GM12878 (cell line): ENCODE measurements around the gene USP47. TPM values are rescaled to one million over a fixed set of nuclear protein-coding genes. Genes with fewer than 3 reads are reported as not detected.
A peak's percentile ranks its signal among the peaks of the same experiment; 100 is the strongest.

Experiments
- ATAC-seq: fragments of 200-7000 bp; cut with Tn5 transposase; 3 replicates; pipeline ENCODE4 v1.9.1; 2020; ENCODE audit warnings: mild to moderate bottlenecking, moderate library complexity
- BruUV-seq: library from RNA; stranded (reverse); fragments of 400-500 nt; replicated peaks from 2 replicates; lab custom pipeline; 2021; lab: Mats Ljungman, UMichigan
- CTCF ChIA-PET: fragments of 300-600 bp; sonication (Branson Sonifier 250); formaldehyde crosslinking; extraction: SDS; loops from one replicate; lab custom pipeline; 2021; ENCODE audit warnings: inconsistent platforms; lab: Yijun Ruan, JAX
- POLR2A ChIA-PET: fragments of 350-600 bp; formaldehyde crosslinking; extraction: SDS; loops from one replicate; lab custom pipeline; 2021; ENCODE audit warnings: inconsistent platforms; lab: Charles Lee
- RAD21 ChIA-PET: fragments of 300-600 bp; sonication (Branson Sonifier 250); formaldehyde crosslinking; loops from one replicate; lab custom pipeline; 2023; ENCODE audit warnings: antibody characterized with exemption; ENCODE audit not compliant: unreplicated experiment; lab: Charles Lee
- SMC1A ChIA-PET: fragments of 300-600 bp; sonication (Branson Sonifier 250); formaldehyde crosslinking; loops from one replicate; lab custom pipeline; 2023; ENCODE audit not compliant: unreplicated experiment, uncharacterized antibody; lab: Charles Lee
- DNase-seq: peaks from one replicate; pipeline ENCODE4 v3.0.0-alpha.2; 2011; ENCODE audit warnings: low read depth, low spot score
- FAIRE-seq: peaks from 3 replicates; lab custom pipeline; 2011; peaks lifted over from hg19 to GRCh38; lab: Jason Lieb, UNC
- H2AFZ ChIP-seq: 2 replicates; pipeline ENCODE4 v1.6.0; 2011; ENCODE audit warnings: low read depth, low read length, control low read depth; ENCODE audit not compliant: control insufficient read depth
- H3K27ac ChIP-seq: 2 replicates; pipeline ENCODE4 v1.5.1; 2011; ENCODE audit warnings: control low read depth; ENCODE audit not compliant: control insufficient read depth, insufficient read depth
- H3K27me3 ChIP-seq, 2 experiments: replicated peaks in 1 of 2; 2 replicates each; pipeline versions ENCODE4 v1.6.0 to v1.6.1; 2011; ENCODE audit warnings: low read length in 1 of 2; ENCODE audit not compliant: control insufficient read depth in 2 of 2, insufficient read depth in 2 of 2
- H3K36me3 ChIP-seq, 2 experiments: 2 replicates each; pipeline ENCODE4 v1.5.1; 2011; ENCODE audit warnings: low read length in 1 of 2; ENCODE audit not compliant: control insufficient read depth in 2 of 2, insufficient read depth in 2 of 2
- H3K4me1 ChIP-seq: 2 replicates; pipeline ENCODE4 v1.6.1; 2011; ENCODE audit warnings: mild to moderate bottlenecking, low read length, moderate library complexity, mixed read lengths; ENCODE audit not compliant: control insufficient read depth, insufficient read depth
- H3K4me2 ChIP-seq: 2 replicates; pipeline ENCODE4 v1.6.0; 2011; ENCODE audit warnings: control low read depth; ENCODE audit not compliant: control insufficient read depth, insufficient read depth
- H3K4me3 ChIP-seq: fragments of 200-600 bp; sonication (generic); 2 replicates; pipeline ENCODE4 v1.5.1; 2016
- H3K79me2 ChIP-seq: 2 replicates; pipeline ENCODE4 v1.6.0; 2011; ENCODE audit warnings: low read length; ENCODE audit not compliant: control insufficient read depth, insufficient read depth
- H3K9ac ChIP-seq: 2 replicates; pipeline ENCODE4 v1.8.0; 2011; ENCODE audit warnings: low read length, control low read depth, mixed read lengths; ENCODE audit not compliant: control insufficient read depth, insufficient read depth
- H3K9me3 ChIP-seq: replicated peaks from 3 replicates; pipeline ENCODE4 v1.5.1; 2011; ENCODE audit warnings: mild to moderate bottlenecking, low read length; ENCODE audit not compliant: control insufficient read depth, insufficient read depth
- H4K20me1 ChIP-seq: 2 replicates; pipeline ENCODE4 v1.6.0; 2011; ENCODE audit not compliant: control insufficient read depth, insufficient read depth
- IKZF1 ChIP-seq: fragments of 450-650 bp; conservative IDR thresholded peaks from 2 replicates; pipeline ENCODE4 v1.6.1; 2017; ENCODE audit warnings: antibody characterized with exemption, mild to moderate bottlenecking
- IKZF2 ChIP-seq, 2 experiments: fragments of 450-650 bp; IDR thresholded peaks; 2 replicates each; pipeline ENCODE4 v1.6.1; 2017; ENCODE audit warnings: mild to moderate bottlenecking in 2 of 2, moderate library complexity in 2 of 2
- IRF5 ChIP-seq: fragments of 450-650 bp; IDR thresholded peaks from 2 replicates; pipeline ENCODE4 v1.6.1; 2017; ENCODE audit warnings: borderline replicate concordance
- JUNB ChIP-seq: IDR thresholded peaks from 2 replicates; pipeline ENCODE4 v1.6.1; 2016; ENCODE audit warnings: antibody characterized with exemption, mild to moderate bottlenecking
- MYC ChIP-seq: IDR thresholded peaks from 2 replicates; pipeline ENCODE4 v1.6.1; 2011; ENCODE audit warnings: mild to moderate bottlenecking, low read length, moderate library complexity, inconsistent platforms; ENCODE audit not compliant: insufficient read depth, insufficient replicate concordance, insufficient read length, severe bottlenecking
- NFYA ChIP-seq: IDR thresholded peaks from 2 replicates; pipeline ENCODE4 v1.6.1; 2011; ENCODE audit warnings: low read depth, mild to moderate bottlenecking, low read length, improper control_type of control experiment, borderline replicate concordance
- NR2C2 ChIP-seq: IDR thresholded peaks from 2 replicates; pipeline ENCODE4 v1.6.1; 2011; ENCODE audit warnings: borderline replicate concordance, low read depth; ENCODE audit not compliant: control insufficient read depth, insufficient read length
- SREBF1 ChIP-seq: IDR thresholded peaks from 2 replicates; pipeline ENCODE4 v1.6.1; 2012; ENCODE audit warnings: mild to moderate bottlenecking, low read length
- SUPT20H ChIP-seq: IDR thresholded peaks from 2 replicates; pipeline ENCODE4 v1.6.1; 2011; ENCODE audit warnings: low read depth, mild to moderate bottlenecking, low read length, moderate library complexity, borderline replicate concordance; ENCODE audit not compliant: control insufficient read depth
- ZBTB11 ChIP-seq: fragments of 450-650 bp; formaldehyde crosslinking; IDR thresholded peaks from 2 replicates; pipeline ENCODE4 v1.5.0; 2022; ENCODE audit warnings: mild to moderate bottlenecking, missing genetic modification characterization
- ZBTB40 ChIP-seq: fragments of 450-650 bp; IDR thresholded peaks from 2 replicates; pipeline ENCODE4 v1.6.1; 2016; ENCODE audit warnings: mild to moderate bottlenecking, moderate library complexity, borderline replicate concordance
- WGBS: methylation state at CpG from one replicate; pipeline ENCODE4 v1.1.6; 2016; ENCODE audit warnings: low lambda C conversion rate; ENCODE audit not compliant: insufficient replicate concordance, insufficient coverage; ENCODE audit errors: missing lambda C conversion rate; 5-methylcytosine and 5-hydroxymethylcytosine counted together
- in situ Hi-C: fragments of 300-500 bp; cut with MboI; formaldehyde crosslinking; loops from 9 replicates; pipeline ENCODE4 v1.14.3; 2018; ENCODE audit warnings: mixed read lengths
- intact Hi-C: fragments of 100-400 bp; cut with micrococcal nuclease; formaldehyde crosslinking; loops from one replicate; pipeline ENCODE4 v1.14.2; 2022; ENCODE audit not compliant: unreplicated experiment
- polyA plus RNA-seq, 11 experiments: library from polyadenylated mRNA; depleted of rRNA in 4 of 11; unstranded in 6 of 11; stranded (reverse) in 5 of 11; fragments of >200 nt; fragmentation: Nextera tagmentation in 4 of 11; fragmentation: Illumina TruSeq in 1 of 11; extraction: Ambion mirVana in 4 of 11; extraction: Trizol in 1 of 11; gene quantifications; 1 replicate in 1 of 11; 2 replicates in 10 of 11; pipeline versions ENCODE4 v1.2.1 to v1.2.3, GENCODE V29; 2011 to 2016; ENCODE audit warnings: inconsistent platforms in 2 of 11, missing spikeins in 2 of 11, low read depth in 1 of 11
- total RNA-seq, 4 experiments: library from RNA; depleted of rRNA in 3 of 4; stranded (reverse); fragments of >200 nt in 3 of 4; fragmentation: Illumina TruSeq in 1 of 4; extraction: Trizol in 1 of 4; gene quantifications; 2 replicates each; pipeline versions ENCODE4 v1.2.1 to v1.2.3, GENCODE V29; 2013 to 2021

Gene USP47
- total and polyA plus RNA-seq, 10 of the 15 experiments (the other 5 are each of a cell fraction or from before 2014, with no cell fraction given), result 13.9 to 54.0 (median 31.6) TPM

GRCh38 chr11:11997049-11997322, 155.2 kb downstream of the USP47 start (continued):
- TF ChIP-seq IRF5, result no peak

GRCh38 chr11:11998091-11998781, 156.5 kb downstream of the USP47 start:
- Histone ChIP-seq H3K4me2 (peak overlapping the region; percentile 41), H3K4me3 (no peak overlapping the region; the same call in 1 of the 2 replicates), H3K27ac (no peak overlapping the region), H3K79me2 (no peaks in the 10 kb centered on the region), H3K9ac (no peak overlapping the region), H3K4me1 (no peaks in the 10 kb centered on the region; the same call in 1 of the 2 replicates), H3K27me3 (peaks cover 0 to 1% of the 10 kb centered on the region in 2 experiments; a peak in 2 of 4 replicates), H4K20me1 (no peaks in the 10 kb centered on the region), H3K36me3 (no peaks in the 10 kb centered on the region), H3K9me3 (no peaks in the 10 kb centered on the region), H2AFZ (no peak overlapping the region)
- 15% methylated on average over 8 of the region's 8 CpGs for WGBS
- BruUV-seq, result no TSS peak
- TF ChIP-seq JUNB, result peak; percentile 36; the same call in 1 of the 2 replicates
- TF ChIP-seq SUPT20H, result no peak
- TF ChIP-seq SREBF1, result no peak
- no peak for TF ChIP-seq NR2C2
- TF ChIP-seq ZBTB40, result no peak
- TF ChIP-seq MYC, result no peak
- no peak for TF ChIP-seq ZBTB11 (CRISPR knock-in tag)
- TF ChIP-seq IKZF2 (IDR thresholded peaks at IDR 0.05), result peak; percentile 21 to 51; a peak in 2 of 4 replicates
- no peak for TF ChIP-seq NFYA
- TF ChIP-seq IKZF1, result 0 out of 2 replicates have a peak, but pooled peaks have one; percentile 24
- peak; percentile 73 for FAIRE-seq
- peak; percentile 61 for ATAC-seq
- ChIA-PET RAD21 (no interaction called here), SMC1A (no interaction called here), CTCF (interaction anchor here (1.0 kb wide), 1 partner anchor 46 kb away, joined by 4 read pairs; no protein-coding TSS in a partner anchor), POLR2A (no interaction called here)
- in situ Hi-C loops, result no loop called here
- intact Hi-C loops, result no loop called here
- peak; percentile 21 for DNase-seq
